Glomerular endothelial cell (primary cell): ENCODE measurements around the gene SOS2. TPM values are rescaled to one million over a fixed set of nuclear protein-coding genes. Genes with fewer than 3 reads are reported as not detected.
"Not testable (repeated sequence)": the region's sequence is repeated elsewhere in the genome, so short reads cannot be mapped to it uniquely, and the experiment has no call there.

ENCODE experiments used
- DNase-seq: peaks from one replicate; pipeline ENCODE4 v3.0.0-alpha.2; 2011; ENCODE audit warnings: low read depth, low spot score; ENCODE audit errors: extremely low read depth
- total RNA-seq: library from RNA; depleted of rRNA; stranded (reverse); fragments of >200 nt; gene quantifications from 2 replicates; pipeline ENCODE4 v1.2.3, GENCODE V29; 2015

The SOS2 gene
- total RNA-seq, 1 donor from 2014 or later: 25.1 TPM

DNA sequence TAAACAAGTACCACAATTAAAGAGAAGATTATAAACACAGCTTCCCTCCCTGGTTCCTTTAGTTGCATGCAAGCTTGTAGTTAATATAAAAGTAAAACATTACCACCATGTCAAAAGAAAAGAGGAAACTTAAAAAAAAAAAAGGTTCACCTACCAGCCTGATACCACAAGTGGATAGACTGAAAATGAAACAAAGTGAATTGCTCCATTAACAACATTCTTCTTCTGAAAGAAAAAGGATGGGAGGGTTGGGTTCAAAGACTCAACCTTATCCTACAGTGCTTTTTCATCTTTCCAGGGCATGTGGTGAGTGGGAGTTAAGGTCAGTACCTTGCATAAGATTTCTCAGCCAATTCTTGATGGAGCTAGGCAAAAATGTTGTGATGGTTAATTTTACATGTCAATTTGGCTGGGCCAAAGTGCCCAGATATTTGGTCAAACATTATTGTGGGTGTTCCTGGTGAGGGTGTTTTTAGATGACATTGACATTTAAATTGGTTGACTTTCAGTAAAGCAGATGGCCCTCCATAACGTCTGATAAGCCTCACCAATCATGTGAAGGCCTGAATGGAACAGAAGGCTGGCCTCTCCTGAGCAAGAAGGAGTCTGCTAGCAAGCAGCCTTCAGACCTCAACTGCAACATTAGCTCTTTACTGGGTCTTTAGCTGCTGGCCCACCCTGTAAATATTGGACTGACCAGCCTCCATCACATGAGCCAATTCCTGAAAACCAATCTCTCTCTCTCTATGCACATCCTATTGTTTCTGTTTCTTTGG lies 143.8 kb downstream of the SOS2 start:
- DNase-seq: no peak

GRCh38 chr14:50086321-50086711 lies 145.1 kb downstream of the SOS2 start:
- DNase-seq: no peak

- no peak for DNase-seq
These were observed 145.6 kb downstream of the SOS2 start for GRCh38 chr14:50085570-50086320.

DNA sequence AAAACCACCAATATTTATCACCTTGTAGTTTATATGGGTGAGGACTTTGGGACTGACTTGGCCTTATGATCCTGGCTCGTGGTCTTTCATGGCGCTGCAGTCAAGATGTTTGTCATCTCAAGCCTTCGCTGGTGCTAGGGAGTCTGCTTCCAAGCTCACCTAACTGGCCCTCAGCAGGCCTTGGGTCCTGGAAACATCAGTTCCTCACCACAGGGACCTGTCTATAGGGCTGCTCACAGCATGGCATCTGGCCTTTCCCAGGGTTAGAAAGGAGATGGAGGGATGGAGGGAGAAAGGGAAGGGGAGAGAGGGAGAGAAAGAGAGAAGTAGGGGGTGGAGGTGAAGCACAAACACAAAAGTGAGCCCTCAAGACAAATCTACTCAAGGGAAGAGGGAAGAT lies 146.7 kb downstream of the SOS2 start:
- DNase-seq: no peak

GRCh38 chr14:50083467-50084337 lies 147.7 kb downstream of the SOS2 start:
- DNase-seq: no peak

- no peak for DNase-seq
These were observed 148.5 kb downstream of the SOS2 start for GRCh38 chr14:50082784-50083466.

- DNase-seq: no peak
These were observed 149.1 kb downstream of the SOS2 start for GRCh38 chr14:50082308-50082742.

GRCh38 chr14:50079103-50079502 lies 152.3 kb downstream of the SOS2 start:
- not testable (repeated sequence) for DNase-seq

DNA sequence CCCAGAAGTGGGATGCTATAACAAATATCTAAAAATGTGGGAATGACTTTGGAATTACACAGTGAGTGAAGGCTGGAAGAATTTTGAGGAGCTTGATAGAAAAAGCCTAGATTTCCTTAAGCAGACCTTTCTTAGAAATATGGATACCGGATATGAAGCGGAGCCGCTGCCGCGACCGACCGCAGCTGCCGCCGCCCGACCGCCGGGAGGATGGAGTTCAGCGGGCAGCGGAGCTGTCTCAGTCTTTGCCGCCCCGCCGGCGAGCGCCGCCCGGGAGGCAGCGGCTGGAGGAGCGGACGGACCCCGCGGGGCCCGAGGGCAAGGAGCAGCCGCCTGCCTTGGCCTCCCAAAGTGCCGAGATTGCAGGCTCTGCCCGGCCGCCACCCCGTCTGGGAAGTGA lies 157.7 kb downstream of the SOS2 start:
- DNase-seq: not testable (repeated sequence)

DNA sequence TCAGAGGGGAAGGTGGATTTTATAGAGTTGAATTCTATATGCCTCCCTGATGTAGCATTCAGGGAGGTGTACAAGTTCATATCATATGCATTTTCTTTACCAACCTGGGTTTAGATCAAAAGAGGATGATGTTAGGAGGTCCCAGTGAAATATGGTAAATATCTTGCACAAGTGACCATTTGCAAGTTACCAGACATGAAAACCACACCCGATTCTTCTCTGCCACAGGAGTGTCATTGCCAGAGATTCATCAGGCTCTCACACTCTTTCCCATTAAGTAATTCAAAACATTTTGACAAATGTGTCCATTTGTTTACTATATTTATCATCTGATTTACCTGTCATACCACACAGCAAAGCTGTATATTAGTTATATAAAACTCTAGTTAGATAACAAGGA lies 159.0 kb downstream of the SOS2 start:
- no peak for DNase-seq

DNA sequence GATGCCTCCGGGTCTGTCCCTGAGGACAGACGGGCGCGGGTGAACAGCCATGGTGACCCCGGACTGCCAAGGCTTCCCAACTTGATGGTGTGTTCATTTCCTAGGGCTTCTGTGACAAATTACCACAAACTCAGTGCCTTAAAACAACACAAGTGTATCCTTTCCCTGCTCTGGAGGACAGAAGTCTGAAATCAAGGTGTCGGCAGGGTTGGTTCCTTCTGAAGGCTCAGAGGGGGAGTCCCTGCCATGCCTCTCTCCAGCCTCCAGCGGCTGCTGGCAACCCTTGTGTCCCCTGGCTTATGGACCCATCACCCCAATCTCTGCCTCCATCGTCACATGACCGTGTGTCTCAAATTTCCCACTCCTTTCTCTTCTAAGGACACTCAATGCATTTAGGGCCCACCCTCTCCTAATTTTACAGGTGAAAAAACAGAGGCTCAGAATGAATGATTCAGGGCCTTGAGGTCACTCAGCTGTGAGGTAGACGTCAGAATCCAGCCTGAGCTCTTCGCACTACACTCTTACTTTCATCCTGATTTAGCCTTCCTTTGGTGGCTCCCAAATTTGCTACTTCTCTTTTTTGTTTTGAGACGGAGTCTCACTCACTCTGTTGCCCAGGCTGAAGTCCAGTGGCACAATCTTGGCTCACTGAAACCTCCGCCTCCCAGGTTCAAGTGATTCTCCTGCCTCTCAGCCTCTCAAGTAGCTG lies 160.4 kb downstream of the SOS2 start:
- DNase-seq: no peak

- DNase-seq: no peak
These were observed 161.1 kb downstream of the SOS2 start for GRCh38 chr14:50070230-50070629.

DNA sequence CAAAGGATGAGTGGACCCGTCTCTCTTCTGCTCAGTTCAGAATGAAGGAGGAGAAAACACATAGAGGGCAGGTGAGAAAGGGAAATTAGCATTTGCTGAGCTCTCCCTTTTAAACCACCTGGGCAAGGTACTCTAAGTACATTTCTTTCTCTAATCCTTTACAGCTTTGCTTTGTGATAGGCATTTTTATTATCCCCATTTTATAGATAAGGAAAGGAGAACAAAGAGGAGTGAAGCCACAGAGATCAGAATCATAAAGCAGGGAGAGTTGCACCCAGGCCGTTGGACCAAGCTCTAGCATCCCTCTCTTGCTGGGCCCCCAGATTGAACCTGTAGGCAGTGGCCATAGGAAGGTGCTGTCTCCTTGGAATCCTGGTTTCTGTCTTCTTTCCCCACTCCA lies 162.1 kb downstream of the SOS2 start:
- DNase-seq: no peak

DNA sequence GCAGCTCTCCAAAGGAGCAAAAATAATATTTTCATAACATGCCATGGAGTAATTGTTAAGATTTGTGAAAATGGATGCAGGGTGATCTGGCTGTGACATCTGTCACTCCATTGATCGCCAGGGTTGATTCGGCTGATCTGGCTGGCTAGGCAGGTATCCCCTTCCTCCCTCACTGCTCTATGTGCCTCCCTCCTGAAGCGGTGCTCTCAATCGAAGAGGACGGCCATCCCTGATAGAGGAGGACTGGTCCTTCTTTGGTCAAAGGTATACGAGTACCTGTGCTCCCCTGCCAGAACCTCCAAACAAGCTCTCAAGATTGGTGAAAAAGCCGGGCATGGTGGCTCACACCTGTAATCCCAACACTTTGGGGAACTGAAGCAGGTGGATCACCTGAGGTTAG lies 162.9 kb downstream of the SOS2 start:
- DNase-seq: no peak

GRCh38 chr14:50067723-50068495 lies 163.5 kb downstream of the SOS2 start:
- DNase-seq: no peak
